Measurements from ENCODE around the gene ARHGEF4.

DNA sequence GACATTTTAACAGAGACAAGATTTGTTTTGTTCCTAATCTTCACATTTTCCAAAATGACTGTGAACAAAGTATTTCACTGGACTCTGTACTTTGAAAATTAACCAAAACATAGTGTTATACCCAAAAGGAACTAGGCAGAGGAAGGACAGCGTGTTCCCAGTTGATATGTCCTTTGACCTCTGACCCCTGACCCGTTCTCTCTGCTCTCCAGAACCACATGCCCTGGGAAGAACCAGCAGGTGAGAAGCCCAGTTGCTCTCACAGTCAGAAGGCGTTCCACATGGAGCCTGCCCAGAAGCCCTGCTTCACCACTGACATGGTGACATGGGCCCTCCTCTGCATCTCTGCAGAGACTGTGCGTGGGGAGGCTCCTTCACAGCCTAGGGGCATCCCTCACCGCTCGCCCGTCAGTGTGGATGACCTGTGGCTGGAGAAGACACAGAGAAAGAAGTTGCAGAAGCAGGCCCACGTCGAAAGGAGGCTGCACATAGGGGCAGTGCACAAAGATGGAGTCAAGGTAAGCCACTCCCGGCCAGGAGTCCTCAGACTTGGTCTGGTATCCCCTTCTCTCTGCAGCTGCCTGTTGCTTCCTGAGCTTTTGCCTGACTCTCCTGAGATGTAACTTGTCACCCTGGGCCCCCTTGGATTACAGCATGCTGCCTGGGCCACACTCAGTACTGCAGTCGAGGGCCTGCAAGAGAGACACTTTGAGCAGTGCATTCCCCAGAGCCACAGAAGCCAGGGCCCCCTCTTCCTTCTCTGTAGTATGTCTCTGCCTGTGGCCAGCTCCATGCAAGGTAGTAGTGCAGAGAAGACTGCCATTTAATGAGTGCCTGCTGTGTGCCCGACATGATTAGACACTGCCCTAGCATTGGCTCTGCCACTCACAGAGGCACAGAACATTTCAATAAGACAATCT is 94.3 kb downstream of the ARHGEF4 start:
- TF ChIP-seq POLR2A (IDR thresholded peaks at IDR 0.05) (no peak), CTCF (IDR thresholded peaks at IDR 0.05 in 8 of 11, conservative IDR thresholded peaks at IDR 0.05 in 3 of 11) (no peak), POLR2AphosphoS5 (IDR thresholded peaks at IDR 0.05) (no peak)

All from spleen (tissue), 7 donors.